GM12878 (cell line): Measurements from ENCODE around the gene DNMT3L.
"Not testable (repeated sequence)": the region's sequence is repeated elsewhere in the genome, so short reads cannot be mapped to it uniquely, and the experiment has no call there.

Experiments
- CEBPB ChIP-seq, 2 experiments: fragments of 150-350 bp in 1 of 2; IDR thresholded peaks; 2 replicates each; pipeline ENCODE4 v1.6.1; 2012 to 2014; ENCODE audit warnings: low read depth in 2 of 2, low read length in 2 of 2, borderline replicate concordance in 1 of 2, inconsistent platforms in 1 of 2
- EP300 ChIP-seq, 2 experiments: fragments of 150-350 bp in 1 of 2; IDR thresholded peaks; 2 replicates each; pipeline ENCODE4 v1.6.1; 2011 to 2012; ENCODE audit warnings: low read depth in 2 of 2, low read length in 2 of 2, borderline replicate concordance in 1 of 2, improper control_type of control experiment in 1 of 2, inconsistent platforms in 1 of 2; ENCODE audit not compliant: control insufficient read depth in 1 of 2
- HCFC1 ChIP-seq: fragments of 150-350 bp; IDR thresholded peaks from 2 replicates; pipeline ENCODE4 v1.6.1; 2014; ENCODE audit warnings: low read length
- NR2C2 ChIP-seq: IDR thresholded peaks from 2 replicates; pipeline ENCODE4 v1.6.1; 2011; ENCODE audit warnings: borderline replicate concordance, low read depth; ENCODE audit not compliant: control insufficient read depth, insufficient read length
- POLR2A ChIP-seq: IDR thresholded peaks from 2 replicates; pipeline ENCODE4 v1.6.1; 2011; ENCODE audit warnings: low read depth, mild to moderate bottlenecking, low read length
- POLR2AphosphoS5 ChIP-seq: IDR thresholded peaks from 2 replicates; pipeline ENCODE4 v1.6.1; 2011; ENCODE audit warnings: mild to moderate bottlenecking, low read length, inconsistent platforms
- SRF ChIP-seq, 2 experiments: IDR thresholded peaks; 2 replicates each; pipeline ENCODE4 v1.6.1; 2011; ENCODE audit warnings: low read depth in 2 of 2, low read length in 2 of 2, mild to moderate bottlenecking in 1 of 2, moderate library complexity in 1 of 2
- YY1 ChIP-seq: IDR thresholded peaks from 2 replicates; pipeline ENCODE4 v1.6.1; 2011; ENCODE audit warnings: low read depth, mild to moderate bottlenecking, low read length
- TF ChIP-seq, protein P1 (sequence below), 3 experiments: IDR thresholded peaks in 2 of 3; conservative IDR thresholded peaks in 1 of 3; 2 replicates each; pipeline ENCODE4 v1.5.1; 2011; ENCODE audit warnings: low read depth in 3 of 3, low read length in 3 of 3, mild to moderate bottlenecking in 3 of 3, control low read depth in 2 of 3, moderate library complexity in 2 of 3, inconsistent platforms in 1 of 3, mixed read lengths in 1 of 3; ENCODE audit not compliant: control insufficient read depth in 2 of 3, insufficient read depth in 1 of 3; ENCODE audit errors: extremely low read depth in 1 of 3
- TF ChIP-seq, protein P2 (sequence below): fragments of 450-650 bp; IDR thresholded peaks from 2 replicates; pipeline ENCODE4 v1.6.1; 2017; ENCODE audit warnings: mild to moderate bottlenecking
- TF ChIP-seq, protein P3 (sequence below): IDR thresholded peaks from 2 replicates; pipeline ENCODE4 v1.6.1; 2012; ENCODE audit warnings: mild to moderate bottlenecking, low read depth, low read length

DNA sequence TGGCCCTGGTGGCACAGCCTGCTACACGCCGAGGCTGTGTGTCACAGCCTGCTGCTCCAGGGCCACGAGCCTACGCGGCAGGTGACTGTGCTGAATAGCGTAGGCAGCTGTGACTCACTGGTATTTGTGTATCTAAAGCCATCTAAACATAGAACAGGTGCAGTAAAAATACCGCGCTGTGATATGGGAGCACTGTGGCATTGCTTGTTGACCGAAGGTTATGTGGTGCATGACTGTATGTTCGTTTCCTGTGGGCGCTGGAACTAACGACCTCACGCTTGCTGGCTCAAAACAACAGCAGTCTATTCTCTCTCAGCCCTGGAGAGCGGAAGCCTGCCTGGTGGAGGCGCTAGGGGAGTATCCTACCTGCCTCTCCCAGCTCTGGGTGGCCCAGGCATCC is 17.7 kb downstream of the DNMT3L start:
- TF ChIP-seq NR2C2; YY1; POLR2A; CEBPB (IDR thresholded peaks at IDR 0.05; ENCODE audit: borderline replicate concordance in 1 of 2, low read depth in 2 of 2, low read length in 2 of 2); POLR2AphosphoS5; SRF (IDR thresholded peaks at IDR 0.05; ENCODE audit: low read depth in 2 of 2, low read length in 2 of 2); EP300 (IDR thresholded peaks at IDR 0.05; ENCODE audit: borderline replicate concordance in 1 of 2, control insufficient read depth in 1 of 2, low read depth in 2 of 2, low read length in 2 of 2); HCFC1: not testable (repeated sequence)
- TF ChIP-seq, protein P1, sequence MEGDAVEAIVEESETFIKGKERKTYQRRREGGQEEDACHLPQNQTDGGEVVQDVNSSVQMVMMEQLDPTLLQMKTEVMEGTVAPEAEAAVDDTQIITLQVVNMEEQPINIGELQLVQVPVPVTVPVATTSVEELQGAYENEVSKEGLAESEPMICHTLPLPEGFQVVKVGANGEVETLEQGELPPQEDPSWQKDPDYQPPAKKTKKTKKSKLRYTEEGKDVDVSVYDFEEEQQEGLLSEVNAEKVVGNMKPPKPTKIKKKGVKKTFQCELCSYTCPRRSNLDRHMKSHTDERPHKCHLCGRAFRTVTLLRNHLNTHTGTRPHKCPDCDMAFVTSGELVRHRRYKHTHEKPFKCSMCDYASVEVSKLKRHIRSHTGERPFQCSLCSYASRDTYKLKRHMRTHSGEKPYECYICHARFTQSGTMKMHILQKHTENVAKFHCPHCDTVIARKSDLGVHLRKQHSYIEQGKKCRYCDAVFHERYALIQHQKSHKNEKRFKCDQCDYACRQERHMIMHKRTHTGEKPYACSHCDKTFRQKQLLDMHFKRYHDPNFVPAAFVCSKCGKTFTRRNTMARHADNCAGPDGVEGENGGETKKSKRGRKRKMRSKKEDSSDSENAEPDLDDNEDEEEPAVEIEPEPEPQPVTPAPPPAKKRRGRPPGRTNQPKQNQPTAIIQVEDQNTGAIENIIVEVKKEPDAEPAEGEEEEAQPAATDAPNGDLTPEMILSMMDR (IDR thresholded peaks at IDR 0.05 in 2 of 3, conservative IDR thresholded peaks at IDR 0.05 in 1 of 3; ENCODE audit: control insufficient read depth in 2 of 3, extremely low read depth in 1 of 3, insufficient read depth in 1 of 3, low read depth in 3 of 3, low read length in 3 of 3): not testable (repeated sequence)
- TF ChIP-seq, protein P2, sequence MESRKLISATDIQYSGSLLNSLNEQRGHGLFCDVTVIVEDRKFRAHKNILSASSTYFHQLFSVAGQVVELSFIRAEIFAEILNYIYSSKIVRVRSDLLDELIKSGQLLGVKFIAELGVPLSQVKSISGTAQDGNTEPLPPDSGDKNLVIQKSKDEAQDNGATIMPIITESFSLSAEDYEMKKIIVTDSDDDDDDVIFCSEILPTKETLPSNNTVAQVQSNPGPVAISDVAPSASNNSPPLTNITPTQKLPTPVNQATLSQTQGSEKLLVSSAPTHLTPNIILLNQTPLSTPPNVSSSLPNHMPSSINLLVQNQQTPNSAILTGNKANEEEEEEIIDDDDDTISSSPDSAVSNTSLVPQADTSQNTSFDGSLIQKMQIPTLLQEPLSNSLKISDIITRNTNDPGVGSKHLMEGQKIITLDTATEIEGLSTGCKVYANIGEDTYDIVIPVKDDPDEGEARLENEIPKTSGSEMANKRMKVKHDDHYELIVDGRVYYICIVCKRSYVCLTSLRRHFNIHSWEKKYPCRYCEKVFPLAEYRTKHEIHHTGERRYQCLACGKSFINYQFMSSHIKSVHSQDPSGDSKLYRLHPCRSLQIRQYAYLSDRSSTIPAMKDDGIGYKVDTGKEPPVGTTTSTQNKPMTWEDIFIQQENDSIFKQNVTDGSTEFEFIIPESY: not testable (repeated sequence)
- TF ChIP-seq, protein P3, sequence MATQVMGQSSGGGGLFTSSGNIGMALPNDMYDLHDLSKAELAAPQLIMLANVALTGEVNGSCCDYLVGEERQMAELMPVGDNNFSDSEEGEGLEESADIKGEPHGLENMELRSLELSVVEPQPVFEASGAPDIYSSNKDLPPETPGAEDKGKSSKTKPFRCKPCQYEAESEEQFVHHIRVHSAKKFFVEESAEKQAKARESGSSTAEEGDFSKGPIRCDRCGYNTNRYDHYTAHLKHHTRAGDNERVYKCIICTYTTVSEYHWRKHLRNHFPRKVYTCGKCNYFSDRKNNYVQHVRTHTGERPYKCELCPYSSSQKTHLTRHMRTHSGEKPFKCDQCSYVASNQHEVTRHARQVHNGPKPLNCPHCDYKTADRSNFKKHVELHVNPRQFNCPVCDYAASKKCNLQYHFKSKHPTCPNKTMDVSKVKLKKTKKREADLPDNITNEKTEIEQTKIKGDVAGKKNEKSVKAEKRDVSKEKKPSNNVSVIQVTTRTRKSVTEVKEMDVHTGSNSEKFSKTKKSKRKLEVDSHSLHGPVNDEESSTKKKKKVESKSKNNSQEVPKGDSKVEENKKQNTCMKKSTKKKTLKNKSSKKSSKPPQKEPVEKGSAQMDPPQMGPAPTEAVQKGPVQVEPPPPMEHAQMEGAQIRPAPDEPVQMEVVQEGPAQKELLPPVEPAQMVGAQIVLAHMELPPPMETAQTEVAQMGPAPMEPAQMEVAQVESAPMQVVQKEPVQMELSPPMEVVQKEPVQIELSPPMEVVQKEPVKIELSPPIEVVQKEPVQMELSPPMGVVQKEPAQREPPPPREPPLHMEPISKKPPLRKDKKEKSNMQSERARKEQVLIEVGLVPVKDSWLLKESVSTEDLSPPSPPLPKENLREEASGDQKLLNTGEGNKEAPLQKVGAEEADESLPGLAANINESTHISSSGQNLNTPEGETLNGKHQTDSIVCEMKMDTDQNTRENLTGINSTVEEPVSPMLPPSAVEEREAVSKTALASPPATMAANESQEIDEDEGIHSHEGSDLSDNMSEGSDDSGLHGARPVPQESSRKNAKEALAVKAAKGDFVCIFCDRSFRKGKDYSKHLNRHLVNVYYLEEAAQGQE: not testable (repeated sequence)
